Prostate gland (tissue), 2 donors: Measurements from ENCODE around the gene RNF181.
"Not testable (repeated sequence)": the region's sequence is repeated elsewhere in the genome, so short reads cannot be mapped to it uniquely, and the experiment has no call there.

Experiments used
- POLR2A ChIP-seq: fragments of 450-650 bp; IDR thresholded peaks from one replicate; pipeline ENCODE4 v1.6.1; 2016; ENCODE audit warnings: antibody characterized with exemption, mild to moderate bottlenecking
- TF ChIP-seq, protein P1 (sequence below), 4 experiments: fragments of 200-600 bp in 2 of 4; fragments of 450-650 bp in 2 of 4; sonication (generic) in 2 of 4; IDR thresholded peaks; 1 replicate in 3 of 4; 2 replicates in 1 of 4; pipeline ENCODE4 v1.5.1; 2016 to 2019; ENCODE audit warnings: antibody characterized with exemption in 4 of 4, mild to moderate bottlenecking in 2 of 4, moderate library complexity in 2 of 4

DNA sequence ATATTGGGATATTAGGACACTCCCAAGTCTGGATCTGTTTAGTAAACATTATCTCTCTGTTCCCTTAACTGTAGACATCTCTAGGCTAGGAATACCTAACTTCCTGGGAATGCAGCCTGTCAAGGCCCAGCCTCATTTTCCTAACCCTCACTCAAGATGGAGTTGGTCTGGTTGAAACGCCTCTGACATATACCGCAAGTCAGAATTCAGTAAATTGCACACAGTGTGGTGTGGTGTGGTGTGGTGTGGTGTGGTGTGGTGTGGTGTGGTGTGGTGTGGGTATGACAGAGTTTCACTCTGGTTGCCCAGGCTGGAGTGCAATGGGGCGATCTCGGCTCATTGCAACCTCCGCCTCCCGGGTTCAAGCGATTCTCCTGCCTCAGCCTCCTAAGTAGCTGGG lies 19.2 kb downstream of the RNF181 start:
- TF ChIP-seq, protein P1, sequence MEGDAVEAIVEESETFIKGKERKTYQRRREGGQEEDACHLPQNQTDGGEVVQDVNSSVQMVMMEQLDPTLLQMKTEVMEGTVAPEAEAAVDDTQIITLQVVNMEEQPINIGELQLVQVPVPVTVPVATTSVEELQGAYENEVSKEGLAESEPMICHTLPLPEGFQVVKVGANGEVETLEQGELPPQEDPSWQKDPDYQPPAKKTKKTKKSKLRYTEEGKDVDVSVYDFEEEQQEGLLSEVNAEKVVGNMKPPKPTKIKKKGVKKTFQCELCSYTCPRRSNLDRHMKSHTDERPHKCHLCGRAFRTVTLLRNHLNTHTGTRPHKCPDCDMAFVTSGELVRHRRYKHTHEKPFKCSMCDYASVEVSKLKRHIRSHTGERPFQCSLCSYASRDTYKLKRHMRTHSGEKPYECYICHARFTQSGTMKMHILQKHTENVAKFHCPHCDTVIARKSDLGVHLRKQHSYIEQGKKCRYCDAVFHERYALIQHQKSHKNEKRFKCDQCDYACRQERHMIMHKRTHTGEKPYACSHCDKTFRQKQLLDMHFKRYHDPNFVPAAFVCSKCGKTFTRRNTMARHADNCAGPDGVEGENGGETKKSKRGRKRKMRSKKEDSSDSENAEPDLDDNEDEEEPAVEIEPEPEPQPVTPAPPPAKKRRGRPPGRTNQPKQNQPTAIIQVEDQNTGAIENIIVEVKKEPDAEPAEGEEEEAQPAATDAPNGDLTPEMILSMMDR (IDR thresholded peaks at IDR 0.05) = not testable (repeated sequence)
- not testable (repeated sequence) for TF ChIP-seq POLR2A
